ENCODE measurements around the gene MAVS.

The MAVS gene

DNA sequence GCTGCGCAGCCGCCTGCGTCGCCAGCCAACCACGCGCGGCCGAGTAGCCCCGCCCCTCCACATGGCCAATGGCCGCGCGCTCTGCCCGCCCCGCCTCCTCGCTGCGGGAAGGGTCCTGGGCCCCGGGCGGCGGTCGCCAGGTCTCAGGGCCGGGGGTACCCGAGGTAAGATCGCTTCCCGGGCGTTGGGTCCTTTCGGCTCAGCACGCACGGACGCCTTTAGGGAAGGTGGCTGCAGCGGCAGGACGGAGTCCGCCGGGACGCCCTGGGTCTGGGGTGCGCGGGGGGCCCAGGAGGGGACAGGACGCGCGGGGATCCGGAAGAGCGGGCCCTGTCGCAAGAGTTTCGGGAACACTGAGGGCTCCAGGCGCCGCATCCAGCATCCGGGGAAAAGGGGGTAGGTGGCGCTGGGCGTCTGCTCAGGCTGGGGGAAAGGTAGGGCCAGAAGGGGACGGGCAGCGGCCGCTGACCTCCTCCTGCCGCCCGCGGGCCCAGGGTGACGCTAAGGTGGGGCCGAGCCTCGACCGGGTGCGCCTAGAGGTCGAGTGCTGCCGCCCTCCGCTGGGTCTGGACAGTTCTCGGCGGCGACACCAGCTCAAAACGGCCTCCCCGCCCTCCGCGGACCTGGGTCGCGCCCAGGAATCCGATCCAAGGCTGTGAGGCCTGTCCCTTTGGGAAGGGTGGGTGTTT, at the start of gene MAVS:
TSS of gene MAVS (plus strand) at position 95 of the 689 bp plus-strand sequence. CDS start 7,791 bp downstream, outside the sequence.
- DNase-seq = peak in 50 of 51 donors; percentile 46 to 93 (median 82)

DNA sequence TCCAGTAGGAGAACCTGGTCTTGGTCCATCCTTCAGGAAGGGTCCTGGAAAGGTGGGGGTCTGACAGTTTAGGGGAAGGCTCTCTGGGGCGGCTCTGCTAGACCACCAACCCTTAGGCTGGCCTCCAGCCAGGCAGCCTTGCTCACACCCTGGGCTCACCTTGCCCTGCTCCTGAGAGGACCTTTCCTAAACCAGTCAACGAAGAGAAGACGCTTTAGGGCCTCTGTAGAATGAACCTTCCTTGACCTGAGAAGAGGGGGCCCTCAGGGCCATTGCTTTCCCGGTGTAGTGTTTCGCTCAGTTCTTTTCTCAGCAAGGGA, 49.4 kb upstream of the MAVS start:
- DNase-seq = no peak

DNA sequence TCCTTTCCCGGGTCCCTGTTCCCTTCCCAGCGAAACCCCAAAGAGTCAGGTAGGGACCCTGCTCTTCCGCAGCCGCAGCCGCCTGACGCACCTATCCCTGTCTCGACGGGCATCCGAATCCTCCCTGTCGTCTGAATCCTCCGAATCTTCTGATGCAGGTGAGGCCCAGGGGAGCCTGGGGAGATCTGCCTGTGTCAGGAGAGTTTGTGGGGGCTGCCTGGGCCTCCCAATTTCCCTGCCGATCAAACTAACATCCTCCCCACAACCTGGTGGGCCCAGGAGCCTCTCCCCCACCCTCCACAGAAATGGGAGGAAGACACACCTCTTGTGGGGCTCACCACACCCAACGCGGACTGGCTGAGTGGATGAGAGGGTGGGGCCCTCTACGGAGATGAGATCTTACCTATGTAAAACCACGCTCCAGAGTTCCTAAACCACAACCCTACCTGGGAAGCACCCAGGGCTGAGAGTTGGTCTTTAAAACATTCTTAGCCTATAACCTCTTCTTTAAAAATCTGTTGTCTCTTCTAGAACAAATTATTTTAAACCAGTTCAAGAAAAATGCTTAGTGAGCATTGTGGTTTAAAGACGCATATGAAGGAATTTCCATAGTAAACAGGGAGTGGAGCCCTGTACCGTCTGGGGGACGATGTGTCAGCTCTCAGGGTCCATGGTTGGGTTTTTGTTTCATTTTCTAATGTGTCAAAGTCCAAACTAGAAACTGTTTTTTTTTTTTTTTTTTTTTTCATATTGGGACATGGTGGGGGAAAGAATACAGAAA, 48.9 kb upstream of the MAVS start:
- no peak for DNase-seq

DNA sequence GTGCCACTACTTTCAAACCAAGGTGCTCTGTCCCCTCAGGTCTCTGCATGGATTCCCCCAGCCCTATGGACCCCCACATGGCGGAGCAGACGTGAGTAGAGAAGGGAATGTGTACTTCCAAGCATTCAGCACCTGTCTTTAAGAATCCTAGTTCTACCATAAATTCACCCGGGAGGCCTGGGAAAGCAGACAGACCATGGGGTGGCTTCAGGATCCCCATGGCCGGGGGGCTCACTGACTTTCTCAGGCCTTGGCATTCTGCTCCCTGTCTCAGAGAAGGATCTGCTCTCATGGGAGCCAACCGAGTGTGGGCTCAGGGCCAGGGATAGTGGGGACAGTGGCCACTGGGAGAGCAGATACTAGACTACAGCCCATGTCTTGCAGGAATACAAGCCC, 48.3 kb upstream of the MAVS start:
- peak in 12 of 51 donors; percentile 15 to 46 (median 20) for DNase-seq

DNA sequence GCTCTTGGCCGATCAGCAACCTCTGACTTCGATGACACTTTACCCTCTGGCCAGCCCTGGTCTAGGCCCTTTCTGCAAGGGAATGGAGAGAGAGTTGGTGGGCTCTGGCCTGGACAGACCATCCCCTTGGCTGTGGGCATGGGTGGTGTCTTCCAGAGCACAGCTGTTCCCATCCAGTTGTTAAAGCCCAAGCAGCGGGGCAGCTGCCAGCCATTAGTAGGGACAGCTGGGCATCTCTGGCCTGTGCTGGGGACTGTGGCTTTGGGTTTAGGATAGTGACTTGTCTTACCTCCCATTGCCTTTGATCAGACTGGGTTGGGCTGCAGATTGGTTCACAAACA, 47.8 kb upstream of the MAVS start:
- DNase-seq = no peak

DNA sequence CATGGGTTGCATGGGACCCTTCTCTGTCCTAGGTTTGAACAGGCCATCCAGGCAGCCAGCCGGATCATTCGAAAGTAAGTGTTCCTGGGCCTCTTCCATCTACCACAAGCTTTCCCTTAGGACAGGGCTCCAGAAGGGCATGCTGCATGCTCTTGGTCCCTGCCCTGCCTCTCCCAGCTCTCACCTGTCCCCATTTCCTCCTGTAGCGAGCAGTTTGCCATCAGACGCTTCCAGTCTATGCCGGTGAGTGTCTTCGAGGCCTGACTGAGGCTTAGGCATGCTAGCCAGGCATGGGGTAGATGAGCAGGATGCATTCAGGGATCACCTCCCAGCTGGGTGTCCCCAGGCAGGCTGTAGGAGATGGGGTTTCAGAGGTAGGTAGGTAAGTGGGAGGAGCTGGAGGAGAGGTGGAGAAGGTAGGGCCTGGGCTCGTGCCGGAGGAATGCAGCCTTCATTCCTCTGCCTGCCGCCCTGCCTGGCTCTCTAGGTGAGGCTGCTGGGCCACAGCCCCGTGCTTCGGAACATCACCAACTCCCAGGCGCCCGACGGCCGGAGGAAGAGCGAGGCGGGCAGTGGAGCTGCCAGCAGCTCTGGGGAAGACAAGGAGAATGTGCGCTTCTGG, 46.3 kb upstream of the MAVS start:
- DNase-seq = no peak

DNA sequence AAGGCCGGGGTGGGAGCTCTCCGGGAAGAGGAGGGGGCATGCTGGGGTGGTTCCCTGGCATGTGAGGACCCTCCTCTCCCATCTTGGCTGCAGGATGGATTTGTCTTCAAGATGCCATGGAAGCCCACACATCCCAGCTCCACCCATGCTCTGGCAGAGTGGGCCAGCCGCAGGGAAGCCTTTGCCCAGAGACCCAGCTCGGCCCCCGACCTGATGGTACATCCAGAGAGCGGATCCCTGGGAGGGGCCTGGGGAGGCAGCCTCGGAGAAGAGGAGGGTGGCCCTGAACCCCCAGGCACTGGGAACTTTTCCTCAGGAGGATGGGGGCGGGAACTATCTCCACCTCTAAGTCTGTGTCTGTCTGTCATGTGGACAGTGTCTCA, 45.8 kb upstream of the MAVS start:
- DNase-seq = no peak

DNA sequence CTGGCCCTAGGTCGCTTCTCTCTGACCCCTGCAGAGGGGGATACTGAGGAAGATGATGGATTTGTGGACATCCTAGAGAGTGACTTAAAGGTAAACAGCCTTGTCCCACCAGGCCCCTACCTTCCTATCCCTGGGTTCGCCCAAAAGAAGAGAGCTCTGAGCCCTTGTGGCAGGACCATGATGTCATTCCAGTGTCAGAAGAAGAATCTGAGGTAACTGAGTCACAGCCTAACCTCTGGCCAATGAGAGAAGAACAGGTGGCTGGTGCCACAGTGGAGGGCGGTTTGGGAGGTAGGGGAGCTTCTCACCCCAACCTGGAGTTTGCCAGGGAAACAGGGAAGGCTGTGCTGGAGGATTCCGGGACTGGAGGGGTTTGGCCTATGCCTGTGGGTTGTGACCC, 45.3 kb upstream of the MAVS start:
- DNase-seq = no peak

DNA sequence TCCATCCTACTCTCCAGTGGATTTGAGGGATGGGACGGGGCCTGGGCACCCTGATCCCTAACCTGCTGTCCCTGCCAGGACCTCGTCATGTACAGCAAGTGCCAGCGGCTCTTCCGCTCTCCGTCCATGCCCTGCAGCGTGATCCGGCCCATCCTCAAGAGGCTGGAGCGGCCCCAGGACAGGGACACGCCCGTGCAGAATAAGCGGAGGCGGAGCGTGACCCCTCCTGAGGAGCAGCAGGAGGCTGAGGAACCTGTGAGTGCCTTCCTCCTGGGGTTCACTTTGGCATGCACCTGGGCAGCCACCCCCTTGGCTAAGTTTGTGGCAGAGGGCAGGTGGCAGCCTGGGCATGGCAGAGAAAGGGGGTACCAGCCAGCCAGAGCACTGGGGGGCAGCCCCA, 44.8 kb upstream of the MAVS start:
- no peak for DNase-seq

DNA sequence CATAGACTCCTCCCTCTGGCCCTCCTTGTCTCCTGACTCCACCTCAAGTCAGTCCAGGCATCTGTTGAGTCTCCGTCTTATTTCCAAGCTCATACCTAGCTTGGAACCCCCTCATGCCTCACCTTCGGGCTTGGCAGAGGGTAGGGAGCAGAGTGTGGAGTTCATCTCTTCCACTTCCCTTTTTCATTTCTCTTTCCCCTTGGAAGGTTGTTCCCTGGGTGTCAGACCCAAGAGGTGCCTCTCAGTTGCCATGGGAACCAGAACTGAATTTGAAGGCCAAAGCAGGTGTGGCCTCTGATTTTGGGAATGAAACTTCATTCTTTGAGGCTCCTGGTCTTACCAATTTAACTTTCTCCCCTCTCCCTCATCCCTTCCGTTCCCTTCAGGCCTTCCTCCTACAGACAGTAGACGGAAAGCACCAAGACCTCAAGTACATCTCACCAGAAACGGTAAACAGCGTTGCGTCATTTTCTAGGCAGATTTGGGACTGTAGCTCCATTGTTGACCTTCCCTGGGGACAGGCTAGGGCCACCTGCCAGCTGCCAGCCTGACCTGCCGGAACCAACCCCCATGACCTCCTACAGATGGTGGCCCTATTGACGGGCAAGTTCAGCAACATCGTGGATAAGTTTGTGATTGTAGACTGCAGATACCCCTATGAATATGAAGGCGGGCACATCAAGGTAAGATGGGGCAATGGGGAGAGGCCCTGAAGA, 44.0 kb upstream of the MAVS start:
- no peak for DNase-seq

DNA sequence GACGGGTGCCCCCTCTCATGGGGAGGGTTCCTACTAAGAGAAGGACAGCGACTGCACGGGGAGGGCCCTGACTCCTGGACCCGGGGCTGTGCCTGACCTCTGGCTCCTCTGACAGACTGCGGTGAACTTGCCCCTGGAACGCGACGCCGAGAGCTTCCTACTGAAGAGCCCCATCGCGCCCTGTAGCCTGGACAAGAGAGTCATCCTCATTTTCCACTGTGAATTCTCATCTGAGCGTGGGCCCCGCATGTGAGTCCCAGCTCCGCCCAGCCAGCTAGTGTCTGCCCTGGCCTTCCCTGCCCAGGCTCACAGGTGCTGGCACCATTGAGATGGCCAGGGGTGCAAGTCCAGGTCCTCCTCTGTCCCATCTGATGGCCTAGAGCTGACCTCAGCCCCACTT, 43.3 kb upstream of the MAVS start:
- no peak for DNase-seq

DNA sequence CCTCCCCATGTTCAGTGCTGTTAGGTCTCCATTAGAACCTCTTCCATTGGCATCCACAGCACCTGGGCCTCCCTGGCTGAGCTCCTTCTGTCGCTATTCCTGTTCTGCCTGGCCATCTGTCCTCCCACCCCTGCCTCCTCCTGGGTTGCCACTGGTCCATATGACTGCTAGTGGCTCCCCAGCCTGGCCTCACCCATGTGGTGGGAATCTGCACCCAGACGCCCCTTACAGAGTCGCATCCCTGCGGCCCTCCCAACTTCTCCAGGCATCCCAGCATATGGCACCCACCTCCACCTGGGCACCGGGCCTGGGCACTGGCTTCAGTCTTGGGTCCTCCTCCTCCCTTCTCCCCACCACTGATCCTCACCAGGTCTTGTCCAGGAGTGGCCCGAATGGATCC, 42.8 kb upstream of the MAVS start:
- DNase-seq = no peak

DNA sequence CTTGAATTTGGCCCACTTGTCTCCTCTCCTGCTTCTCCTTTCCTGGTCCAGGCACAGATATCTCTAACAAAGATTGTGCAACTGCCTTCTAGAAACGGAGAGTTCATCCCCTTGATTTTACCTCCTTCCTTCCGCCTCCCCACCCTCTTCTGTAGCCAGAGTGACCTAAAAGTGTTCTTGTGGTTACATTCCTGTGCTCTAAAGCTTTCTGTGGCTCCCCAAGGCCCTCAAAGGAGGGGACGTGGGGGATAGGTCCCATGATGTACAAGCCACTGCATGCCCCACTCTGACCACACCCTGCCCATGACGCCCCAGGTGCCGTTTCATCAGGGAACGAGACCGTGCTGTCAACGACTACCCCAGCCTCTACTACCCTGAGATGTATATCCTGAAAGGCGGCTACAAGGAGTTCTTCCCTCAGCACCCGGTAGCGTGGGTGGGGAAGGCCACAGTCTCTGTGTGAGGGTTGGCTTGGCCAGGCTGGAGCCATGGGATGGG, 42.3 kb upstream of the MAVS start:
- no peak for DNase-seq

DNA sequence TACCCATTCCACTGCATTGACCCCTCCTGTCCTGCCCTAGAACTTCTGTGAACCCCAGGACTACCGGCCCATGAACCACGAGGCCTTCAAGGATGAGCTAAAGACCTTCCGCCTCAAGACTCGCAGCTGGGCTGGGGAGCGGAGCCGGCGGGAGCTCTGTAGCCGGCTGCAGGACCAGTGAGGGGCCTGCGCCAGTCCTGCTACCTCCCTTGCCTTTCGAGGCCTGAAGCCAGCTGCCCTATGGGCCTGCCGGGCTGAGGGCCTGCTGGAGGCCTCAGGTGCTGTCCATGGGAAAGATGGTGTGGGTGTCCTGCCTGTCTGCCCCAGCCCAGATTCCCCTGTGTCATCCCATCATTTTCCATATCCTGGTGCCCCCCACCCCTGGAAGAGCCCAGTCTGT, 41.9 kb upstream of the MAVS start:
- DNase-seq = no peak

DNA sequence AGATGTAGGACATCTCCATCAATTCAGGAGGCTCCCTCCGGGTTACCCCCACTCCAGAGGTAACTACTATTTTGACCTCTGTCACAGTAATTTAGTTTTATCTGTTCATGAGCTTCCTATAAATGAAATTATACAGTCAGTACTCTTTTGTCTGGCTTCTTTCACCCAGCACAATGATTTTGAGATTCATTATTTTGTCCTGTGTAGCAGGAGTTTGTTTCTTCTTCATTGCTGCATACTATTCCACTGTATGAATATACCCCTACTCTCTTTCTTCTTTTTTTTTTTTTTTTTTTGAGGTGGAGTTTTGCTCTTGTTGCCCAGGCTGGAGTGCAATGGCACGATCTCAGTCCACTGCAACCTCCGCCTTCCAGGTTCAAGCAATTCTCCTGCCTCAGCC, 38.1 kb upstream of the MAVS start:
- no peak for DNase-seq

DNA sequence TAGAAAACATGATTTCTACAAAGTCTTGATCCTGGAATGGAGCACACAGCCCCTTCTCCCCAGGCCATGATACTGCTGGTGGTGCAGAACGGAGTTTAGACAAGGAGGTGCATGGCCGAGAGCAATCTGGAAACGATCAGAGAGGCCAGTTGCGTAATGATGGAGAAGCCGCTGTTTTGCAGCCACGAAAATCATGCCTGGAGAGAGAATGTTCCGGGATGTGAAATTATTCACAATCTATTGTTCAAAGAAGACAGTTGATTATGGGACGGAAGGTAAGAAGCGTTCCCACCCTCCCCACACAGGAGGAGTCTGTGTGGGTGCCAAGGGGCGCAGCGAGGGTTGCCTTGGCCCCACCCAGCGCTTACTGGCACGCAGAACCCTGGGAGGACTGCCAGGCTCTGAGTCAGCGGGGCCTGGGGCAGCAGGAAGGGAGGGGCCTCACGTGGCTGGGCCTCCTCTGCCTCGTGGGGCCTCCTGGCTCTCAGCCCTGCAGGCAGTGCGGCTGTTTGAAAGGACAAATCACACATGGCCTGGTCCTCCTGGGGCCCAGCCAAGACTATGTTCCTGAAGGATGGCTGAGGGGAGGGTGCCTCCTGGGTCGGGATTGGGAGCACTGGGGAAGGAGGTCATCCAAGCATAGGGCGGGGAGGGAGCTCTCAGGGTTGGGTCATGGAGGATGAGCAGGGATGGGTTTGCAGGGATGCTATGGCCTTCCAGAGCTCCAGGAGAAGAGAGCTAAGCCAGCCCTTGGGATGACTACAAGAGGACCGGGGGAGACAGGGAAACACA, 35.0 kb upstream of the MAVS start:
- DNase-seq = peak; percentile 51 to 98 (median 95)

DNA sequence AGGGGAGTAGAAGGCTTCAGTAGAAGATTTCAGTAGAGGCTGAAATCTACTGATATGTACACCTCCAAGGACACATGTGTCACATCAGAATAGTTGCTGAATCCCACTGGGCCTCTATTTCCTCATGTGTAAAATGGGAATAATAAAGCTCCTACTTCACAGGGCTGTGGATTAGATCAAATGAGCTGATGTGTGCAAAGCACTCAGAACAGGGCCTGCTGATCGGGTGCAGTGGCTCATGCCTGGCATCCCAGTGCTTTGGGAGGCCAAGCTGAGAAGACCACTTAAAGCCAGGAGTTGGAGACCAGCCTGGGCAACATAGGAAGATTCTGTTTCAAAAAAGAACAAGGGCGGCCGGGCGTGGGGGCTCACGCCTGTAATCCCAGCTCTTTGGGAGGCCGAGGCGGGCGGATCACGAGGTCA, 34.4 kb upstream of the MAVS start:
- DNase-seq = no peak

DNA sequence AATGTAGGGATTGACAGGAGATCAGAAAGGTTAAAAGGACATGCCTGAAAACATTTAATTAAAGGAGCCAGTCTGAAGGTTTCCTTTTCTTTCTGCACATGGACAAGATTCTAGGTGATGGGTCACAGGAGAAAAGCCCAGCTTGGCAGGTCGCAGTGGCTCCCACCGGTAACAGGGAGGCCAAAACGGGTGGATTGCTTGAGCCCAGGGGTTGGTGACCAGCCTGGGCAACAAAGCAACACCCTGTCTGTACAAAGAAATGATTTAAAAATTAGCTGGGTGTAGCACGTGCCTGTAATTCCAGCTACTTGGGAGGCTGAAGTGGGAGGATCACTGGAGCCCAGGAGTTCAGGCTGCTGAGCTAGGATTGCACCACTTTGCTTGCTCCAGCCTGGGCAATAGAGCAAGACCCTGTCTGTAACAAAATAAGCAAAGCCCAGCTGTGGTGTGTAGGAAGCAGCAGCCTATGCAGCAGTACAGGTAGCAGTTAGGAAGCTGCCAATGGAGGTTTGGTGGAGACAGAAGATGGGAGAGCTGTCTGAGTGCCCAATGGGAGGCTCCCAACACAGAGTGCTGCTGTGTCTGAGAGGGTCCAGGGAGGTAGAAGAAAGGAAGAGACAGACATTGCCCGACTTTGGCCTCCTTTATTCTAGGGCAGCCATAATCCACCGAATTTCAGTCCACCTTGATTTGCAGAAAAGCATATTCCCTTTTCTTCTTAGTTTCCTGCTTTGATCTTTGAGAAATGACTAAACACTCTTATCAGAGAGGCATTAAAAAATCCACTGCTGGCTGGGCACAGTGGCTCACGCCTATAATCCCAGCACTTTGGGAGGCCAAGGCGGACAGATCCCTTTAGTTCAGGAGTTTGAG, 33.4 kb upstream of the MAVS start:
- no peak for DNase-seq

DNA sequence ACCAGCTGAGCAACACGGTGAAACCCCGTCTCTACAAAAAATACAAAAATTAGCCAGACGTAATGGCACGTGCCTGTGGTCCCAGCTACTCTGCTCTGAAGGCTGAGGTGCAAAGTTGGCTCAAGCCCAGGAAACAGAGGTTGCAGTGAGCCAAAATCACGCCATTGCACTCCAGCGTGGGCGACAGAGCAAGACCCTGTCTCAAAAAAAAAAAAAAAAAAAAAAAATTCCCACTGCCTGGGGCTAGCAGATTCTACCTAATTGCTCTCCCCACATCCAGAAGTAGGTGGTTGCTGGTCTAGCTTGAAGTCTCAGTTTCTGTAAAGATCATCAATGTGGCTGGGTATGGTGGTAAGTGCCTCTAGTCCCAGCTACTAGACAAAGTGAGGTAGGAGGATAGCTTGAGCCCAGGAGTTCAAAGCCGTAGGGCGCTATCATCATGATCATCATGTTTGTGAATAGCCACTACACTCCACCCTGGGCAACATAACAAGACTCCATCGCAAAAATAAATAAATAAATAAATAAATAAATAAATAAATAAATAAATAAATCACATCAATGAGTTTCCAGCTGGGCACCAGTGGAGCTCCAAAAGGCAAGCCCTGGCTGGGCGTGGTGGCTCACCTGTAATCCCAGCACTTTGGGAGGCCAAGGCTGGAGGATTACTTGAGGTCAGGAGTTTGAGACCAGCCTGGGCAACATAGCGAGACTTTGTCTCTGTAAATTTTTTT, 32.6 kb upstream of the MAVS start:
- no peak for DNase-seq
